Measurements from ENCODE around the gene GAREM2.

- TF ChIP-seq ELF4 (IDR thresholded peaks at IDR 0.05), result no peak
- no peak for TF ChIP-seq FOXM1 (IDR thresholded peaks at IDR 0.05; ENCODE audit: borderline replicate concordance)
- TF ChIP-seq ARNT (IDR thresholded peaks at IDR 0.05), result no peak
- no peak for TF ChIP-seq SP1 (IDR thresholded peaks at IDR 0.05)
- no peak for TF ChIP-seq BHLHE40 (IDR thresholded peaks at IDR 0.05; ENCODE audit: borderline replicate concordance)
- TF ChIP-seq FOXK2 (IDR thresholded peaks at IDR 0.05), result no peak
- no peak for TF ChIP-seq L3MBTL2 (conservative IDR thresholded peaks at IDR 0.05)
- TF ChIP-seq PKNOX1 (IDR thresholded peaks at IDR 0.05), result no peak
- no peak for TF ChIP-seq SUZ12 (IDR thresholded peaks at IDR 0.05)
- TF ChIP-seq TARDBP (IDR thresholded peaks at IDR 0.05), result no peak
Observed at GRCh38 chr2:26136451-26136850, 36.4 kb upstream of the GAREM2 start.
